ENCODE measurements around the gene ZFHX3. TPM values are rescaled to one million over a fixed set of nuclear protein-coding genes. Genes with fewer than 3 reads are reported as not detected.
"Not testable (repeated sequence)": the region's sequence is repeated elsewhere in the genome, so short reads cannot be mapped to it uniquely, and the experiment has no call there.

The ZFHX3 gene
- total RNA-seq, 3 donors from 2014 or later, result 13.8 to 36.0 (median 15.5) TPM

DNA sequence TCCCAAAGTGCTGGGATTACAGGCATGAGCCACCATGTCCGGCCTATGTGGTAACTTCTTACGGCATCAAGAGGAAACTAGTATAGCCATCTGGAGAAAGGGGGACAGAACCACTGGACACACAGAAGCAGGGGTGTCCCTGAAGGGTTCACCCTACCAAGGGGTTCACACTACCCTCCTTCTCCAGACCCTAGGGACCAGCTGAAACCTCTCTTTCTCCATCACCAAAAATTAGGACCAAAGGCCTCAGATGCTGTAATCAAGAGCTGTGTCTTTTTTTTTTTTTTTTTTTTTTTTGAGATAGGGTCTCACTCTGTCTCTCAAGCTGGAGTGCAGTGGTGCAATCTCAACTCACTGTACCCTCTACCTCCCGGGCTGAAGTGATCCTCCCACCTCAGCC, 33.2 kb downstream of the ZFHX3 start:
- Histone ChIP-seq H3K4me3 (no peak overlapping the region), H3K4me1 (ENCODE audit: low read depth) (peaks cover 6% of the 10 kb centered on the region), H3K36me3 (ENCODE audit: low read depth) (no peaks in the 10 kb centered on the region), H3K9me3 (no peaks in the 10 kb centered on the region)
- DNase-seq, result no peak
- intact Hi-C loops (cut with DNase I, micrococcal nuclease), result no loop called here
- TF ChIP-seq, protein P1, sequence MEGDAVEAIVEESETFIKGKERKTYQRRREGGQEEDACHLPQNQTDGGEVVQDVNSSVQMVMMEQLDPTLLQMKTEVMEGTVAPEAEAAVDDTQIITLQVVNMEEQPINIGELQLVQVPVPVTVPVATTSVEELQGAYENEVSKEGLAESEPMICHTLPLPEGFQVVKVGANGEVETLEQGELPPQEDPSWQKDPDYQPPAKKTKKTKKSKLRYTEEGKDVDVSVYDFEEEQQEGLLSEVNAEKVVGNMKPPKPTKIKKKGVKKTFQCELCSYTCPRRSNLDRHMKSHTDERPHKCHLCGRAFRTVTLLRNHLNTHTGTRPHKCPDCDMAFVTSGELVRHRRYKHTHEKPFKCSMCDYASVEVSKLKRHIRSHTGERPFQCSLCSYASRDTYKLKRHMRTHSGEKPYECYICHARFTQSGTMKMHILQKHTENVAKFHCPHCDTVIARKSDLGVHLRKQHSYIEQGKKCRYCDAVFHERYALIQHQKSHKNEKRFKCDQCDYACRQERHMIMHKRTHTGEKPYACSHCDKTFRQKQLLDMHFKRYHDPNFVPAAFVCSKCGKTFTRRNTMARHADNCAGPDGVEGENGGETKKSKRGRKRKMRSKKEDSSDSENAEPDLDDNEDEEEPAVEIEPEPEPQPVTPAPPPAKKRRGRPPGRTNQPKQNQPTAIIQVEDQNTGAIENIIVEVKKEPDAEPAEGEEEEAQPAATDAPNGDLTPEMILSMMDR (IDR thresholded peaks at IDR 0.05), result no peak
- no peak for ATAC-seq

DNA sequence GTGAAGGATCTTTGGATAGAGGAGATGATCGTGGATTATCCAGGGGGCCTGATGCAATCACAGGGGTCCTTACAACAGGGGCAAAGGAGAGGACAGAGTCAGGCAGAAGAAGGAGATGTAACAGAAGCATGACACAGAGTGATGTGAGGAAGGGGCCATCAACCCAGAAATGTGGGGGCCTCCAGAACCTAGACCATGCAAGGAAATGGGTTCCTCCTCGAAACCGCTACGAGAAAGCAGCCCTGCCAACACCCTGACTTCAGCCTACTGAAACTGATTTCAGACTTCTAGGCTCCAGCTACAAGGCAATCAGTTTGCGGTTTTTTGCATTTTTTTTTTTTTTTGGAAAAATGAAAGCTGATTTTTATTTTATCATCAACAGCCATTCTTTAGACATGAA, 34.0 kb downstream of the ZFHX3 start:
- Histone ChIP-seq H3K4me1 (ENCODE audit: low read depth) (peaks cover 6% of the 10 kb centered on the region), H3K36me3 (ENCODE audit: low read depth) (no peaks in the 10 kb centered on the region), H3K4me3 (no peak overlapping the region), H3K9me3 (no peaks in the 10 kb centered on the region)
- DNase-seq, result no peak
- no peak for ATAC-seq
- TF ChIP-seq, protein P1 (IDR thresholded peaks at IDR 0.05), result no peak
- intact Hi-C loops (cut with DNase I, micrococcal nuclease), result no loop called here

DNA sequence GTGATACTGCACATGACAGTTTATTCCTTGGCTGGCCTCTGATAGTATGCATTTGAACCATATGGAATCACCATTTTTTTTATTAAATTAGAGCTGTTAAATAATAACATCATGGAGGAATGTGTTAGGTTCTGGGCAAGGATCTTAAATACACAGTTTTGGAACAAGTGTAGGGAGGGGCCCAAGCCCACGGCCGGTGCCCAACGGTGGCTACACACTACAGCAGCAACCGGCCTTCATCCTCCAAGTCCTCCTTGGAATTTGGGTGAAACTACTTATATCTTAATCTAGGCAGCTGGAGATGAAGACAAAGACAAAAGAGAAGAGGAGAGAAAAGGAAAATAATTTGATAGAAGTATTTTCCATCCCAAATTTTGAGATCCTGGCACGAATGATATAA, 35.6 kb downstream of the ZFHX3 start:
- no peak overlapping the region for H3K4me3 ChIP-seq
- H3K4me1 ChIP-seq (ENCODE audit: low read depth), result peaks cover 6% of the 10 kb centered on the region
- H3K36me3 ChIP-seq (ENCODE audit: low read depth), result no peaks in the 10 kb centered on the region
- ATAC-seq, result no peak
- TF ChIP-seq, protein P1 (IDR thresholded peaks at IDR 0.05), result no peak
- intact Hi-C loops (cut with DNase I, micrococcal nuclease), result no loop called here
- no peaks in the 10 kb centered on the region for H3K9me3 ChIP-seq
- DNase-seq, result no peak

DNA sequence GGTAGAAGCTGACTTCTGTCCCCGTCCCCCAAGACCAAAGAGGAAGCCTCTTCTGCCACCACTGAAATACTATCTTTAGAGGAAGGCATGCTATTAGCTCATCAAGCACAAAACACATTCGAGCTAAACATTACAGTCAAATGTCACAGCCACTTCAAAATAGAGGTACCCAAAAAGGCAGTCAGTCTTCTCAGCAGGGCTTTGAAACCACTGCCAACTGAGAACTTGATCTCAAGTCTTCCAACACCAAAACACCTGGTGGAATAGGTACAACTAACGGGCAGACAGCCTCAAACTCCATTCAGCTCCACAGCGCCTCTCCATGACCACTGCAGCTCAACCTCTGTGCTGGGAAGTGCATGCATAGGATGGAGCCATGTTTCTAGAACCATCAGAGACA, 36.0 kb downstream of the ZFHX3 start:
- H3K4me3 ChIP-seq, result no peak overlapping the region

DNA sequence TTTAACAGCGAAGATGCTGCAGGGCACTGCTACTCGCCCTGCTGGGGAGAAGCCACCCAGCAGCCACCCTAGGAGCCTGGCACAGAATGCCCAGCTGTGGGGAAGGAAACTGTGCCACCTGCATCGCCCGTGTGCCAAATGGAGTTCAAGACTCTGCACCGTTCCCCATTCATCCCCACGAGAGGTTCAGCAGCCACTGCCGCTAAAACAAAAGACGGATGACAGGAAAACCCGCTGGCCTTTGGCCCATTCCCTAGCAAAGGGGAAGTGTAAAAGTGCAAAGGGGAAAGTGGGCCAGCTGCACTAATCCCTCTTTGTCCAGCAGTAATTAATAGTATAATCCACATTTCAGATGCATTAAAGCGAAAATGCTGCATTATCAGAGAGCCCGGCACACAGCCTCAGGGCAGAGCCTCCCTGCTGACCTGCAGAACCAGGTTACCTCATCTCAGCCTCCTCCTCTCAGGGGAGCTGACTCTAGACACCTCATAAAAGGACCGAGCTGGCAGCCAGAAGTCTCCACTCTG, 37.7 kb downstream of the ZFHX3 start:
- no peaks in the 10 kb centered on the region for H3K36me3 ChIP-seq (ENCODE audit: low read depth)
- ATAC-seq, result no peak
- no peak overlapping the region for H3K4me3 ChIP-seq

More for the DNA sequence above, 36.0 kb downstream of the ZFHX3 start:
- ATAC-seq (no peak), DNase-seq (no peak)
- Histone ChIP-seq H3K9me3 (no peaks in the 10 kb centered on the region), H3K36me3 (ENCODE audit: low read depth) (no peaks in the 10 kb centered on the region), H3K4me1 (ENCODE audit: low read depth) (peaks cover 6% of the 10 kb centered on the region)
- intact Hi-C loops (cut with DNase I, micrococcal nuclease), result no loop called here
- TF ChIP-seq, protein P1 (IDR thresholded peaks at IDR 0.05), result no peak

DNA sequence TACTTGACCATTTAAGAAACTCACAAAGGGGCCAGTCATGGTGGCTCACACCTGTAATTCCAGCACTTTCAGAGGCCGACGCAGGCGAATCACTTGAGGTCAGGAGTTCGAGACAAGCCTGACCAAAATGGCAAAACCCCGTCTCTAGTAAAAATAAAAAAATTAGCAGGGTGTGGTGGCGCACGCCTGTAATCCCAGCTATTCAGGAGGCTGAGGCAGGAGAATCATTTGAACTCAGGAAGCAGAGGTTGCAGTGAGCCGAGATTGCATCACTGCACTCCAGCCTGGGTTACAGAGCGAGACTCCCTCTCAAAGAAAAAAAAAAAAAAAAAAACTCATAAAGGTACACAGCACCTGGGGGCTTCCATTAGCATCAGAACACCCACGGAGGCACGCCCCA, 38.2 kb downstream of the ZFHX3 start:
- intact Hi-C loops (cut with DNase I, micrococcal nuclease); H3K4me1 ChIP-seq (ENCODE audit: low read depth); ATAC-seq; H3K9me3 ChIP-seq; H3K4me3 ChIP-seq; H3K36me3 ChIP-seq (ENCODE audit: low read depth); DNase-seq: not testable (repeated sequence)

More for the DNA sequence above, 37.7 kb downstream of the ZFHX3 start:
- intact Hi-C loops (cut with DNase I, micrococcal nuclease), result no loop called here
- H3K9me3 ChIP-seq, result no peaks in the 10 kb centered on the region
- TF ChIP-seq, protein P1 (IDR thresholded peaks at IDR 0.05), result no peak
- DNase-seq, result no peak
- H3K4me1 ChIP-seq (ENCODE audit: low read depth), result no peaks in the 10 kb centered on the region

All from mucosa of descending colon (tissue), 3 donors.